Raji (cell line): ENCODE results near the gene CFAP70.
A peak's percentile ranks its signal among the peaks of the same experiment; 100 is the strongest.

Experiments used
- POLR2A ChIP-seq: IDR thresholded peaks from 2 replicates; pipeline ENCODE4 v1.6.1; 2011; ENCODE audit warnings: low read depth, low read length, control low read depth; ENCODE audit not compliant: insufficient read depth

Gene CFAP70

DNA sequence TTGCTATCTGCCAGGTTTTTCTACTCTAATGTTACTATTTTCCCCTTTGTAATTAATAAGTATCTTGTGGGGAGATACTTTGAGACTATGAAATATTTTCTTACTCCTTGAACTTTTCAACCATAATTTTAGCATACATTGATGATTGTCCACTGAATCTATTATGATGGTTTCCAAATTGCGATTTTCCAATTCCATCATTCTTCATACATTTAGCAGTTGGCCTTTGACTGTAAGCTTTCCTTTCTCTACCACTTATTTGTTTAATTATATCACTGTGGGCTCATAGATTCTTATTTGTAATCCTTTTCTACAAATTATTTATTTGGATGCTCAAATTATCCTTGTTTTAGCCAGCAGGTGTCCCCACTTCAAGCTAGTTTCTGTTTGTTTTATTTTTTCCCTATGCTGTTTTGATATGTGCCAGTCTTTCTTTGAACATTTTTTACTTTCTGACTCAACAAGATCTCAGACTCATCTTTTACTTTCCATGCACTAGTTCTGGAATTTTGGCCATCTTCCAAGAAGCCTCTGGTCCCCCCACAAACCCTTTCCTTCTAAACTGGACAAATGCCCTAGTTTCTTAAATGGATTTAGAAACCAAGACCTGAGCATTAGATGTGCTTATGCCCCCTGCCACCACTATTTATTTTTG is 94.8 kb downstream of the CFAP70 start:
- no peak for TF ChIP-seq POLR2A

DNA sequence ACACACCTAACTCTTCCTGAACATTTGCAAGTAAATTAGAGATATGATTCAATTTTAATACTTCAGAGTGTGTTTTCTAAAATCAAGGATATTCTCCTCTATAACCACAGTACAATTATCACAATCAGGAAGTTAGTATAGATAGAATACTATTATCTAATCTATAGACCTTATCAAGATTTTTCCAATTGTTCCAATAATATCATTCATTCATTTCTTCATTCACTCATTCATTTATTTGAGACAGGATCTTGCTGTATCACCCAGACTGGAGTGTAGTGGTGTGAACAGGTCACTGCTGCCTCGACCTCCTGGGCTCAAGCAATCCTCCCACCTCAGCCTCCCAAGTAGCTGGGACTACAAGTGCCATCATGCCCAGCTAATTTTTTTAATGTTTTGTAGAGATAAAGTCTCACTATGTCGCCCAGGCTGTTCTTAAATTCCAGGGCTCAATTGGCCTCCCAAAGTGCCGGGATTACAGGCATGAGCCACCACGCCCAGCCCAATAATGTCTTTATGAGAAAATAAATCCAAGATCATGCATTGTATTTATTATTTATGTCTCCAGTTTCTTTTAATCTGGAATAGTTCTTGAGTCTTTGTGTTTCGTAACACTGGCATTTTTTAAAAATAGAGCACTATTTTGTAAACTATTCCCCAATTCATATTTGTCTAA is 95.6 kb downstream of the CFAP70 start:
- no peak for TF ChIP-seq POLR2A

DNA sequence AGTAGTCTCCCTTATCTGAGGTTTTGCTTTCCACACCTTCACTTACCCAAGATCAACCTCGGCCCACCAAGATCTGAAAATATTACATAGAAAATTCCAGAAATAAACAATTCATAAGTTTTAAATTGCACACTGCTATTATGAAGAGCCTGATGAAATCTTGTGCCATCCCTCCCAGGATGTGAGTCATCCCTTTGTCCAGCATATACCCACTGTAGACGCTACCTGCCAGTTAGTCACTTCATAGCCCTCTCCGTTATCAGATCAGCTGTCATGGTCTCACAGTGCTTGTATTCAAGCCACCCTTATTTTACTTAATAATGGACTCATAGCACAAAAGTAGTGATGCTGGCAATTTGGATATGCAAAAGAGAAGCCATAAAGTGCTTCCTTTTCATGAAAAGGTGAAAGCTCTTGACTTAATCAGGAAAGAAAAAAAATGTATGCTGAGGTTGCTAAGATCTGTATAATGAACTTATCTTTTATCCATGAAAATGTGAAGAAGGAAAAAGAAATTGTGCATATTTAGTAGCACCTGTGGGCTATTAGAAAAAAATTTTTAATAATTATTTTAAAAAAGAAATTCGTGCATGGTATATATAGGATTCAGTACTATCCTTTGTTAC is 96.4 kb downstream of the CFAP70 start:
- TF ChIP-seq POLR2A: no peak

DNA sequence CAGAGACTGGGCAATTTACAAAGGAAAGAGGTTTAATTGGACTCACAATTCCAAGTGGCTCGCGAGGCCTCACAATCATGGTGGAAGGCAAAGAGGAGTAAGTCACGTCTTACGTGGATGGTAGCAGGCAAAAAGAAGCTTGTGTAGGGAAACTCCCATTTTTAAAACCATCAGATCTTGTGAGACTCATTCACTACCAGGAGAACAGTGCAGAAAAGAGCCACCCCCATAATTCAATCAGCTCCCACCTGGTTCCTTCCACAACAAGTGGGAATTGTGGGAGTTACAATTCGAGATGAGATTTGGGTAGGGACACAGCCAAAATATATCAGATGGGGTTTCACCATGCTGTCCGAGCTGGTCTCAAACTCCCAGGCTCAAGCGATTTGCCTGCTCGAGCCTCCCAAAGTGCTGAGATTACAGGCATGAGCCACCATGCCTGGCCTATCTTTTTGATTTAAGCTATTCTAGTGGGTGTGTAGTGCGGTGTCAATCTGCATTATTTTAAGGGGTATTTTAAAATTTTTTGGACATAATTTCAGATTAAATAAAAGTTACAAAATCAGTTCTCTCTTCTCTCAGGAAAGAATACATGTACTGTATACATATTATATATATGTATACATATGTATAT is 97.2 kb downstream of the CFAP70 start:
- TF ChIP-seq POLR2A: no peak

DNA sequence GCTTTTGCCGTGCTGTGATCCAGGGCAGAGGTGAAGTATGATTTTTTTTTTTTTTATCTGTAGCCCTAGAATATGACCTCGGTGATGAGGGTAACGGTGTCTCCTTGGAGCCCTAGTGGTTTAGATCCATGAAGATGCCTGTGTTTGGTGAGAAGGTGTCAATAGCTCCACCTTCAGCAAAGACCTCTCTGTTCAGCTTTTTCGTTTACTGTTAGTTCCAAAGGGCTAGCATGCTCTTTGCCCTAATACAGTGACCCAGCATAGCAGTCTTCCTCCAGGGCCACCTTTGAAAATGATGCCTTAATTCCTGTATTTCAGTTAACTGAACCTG is 105.5 kb downstream of the CFAP70 start:
- no peak for TF ChIP-seq POLR2A

DNA sequence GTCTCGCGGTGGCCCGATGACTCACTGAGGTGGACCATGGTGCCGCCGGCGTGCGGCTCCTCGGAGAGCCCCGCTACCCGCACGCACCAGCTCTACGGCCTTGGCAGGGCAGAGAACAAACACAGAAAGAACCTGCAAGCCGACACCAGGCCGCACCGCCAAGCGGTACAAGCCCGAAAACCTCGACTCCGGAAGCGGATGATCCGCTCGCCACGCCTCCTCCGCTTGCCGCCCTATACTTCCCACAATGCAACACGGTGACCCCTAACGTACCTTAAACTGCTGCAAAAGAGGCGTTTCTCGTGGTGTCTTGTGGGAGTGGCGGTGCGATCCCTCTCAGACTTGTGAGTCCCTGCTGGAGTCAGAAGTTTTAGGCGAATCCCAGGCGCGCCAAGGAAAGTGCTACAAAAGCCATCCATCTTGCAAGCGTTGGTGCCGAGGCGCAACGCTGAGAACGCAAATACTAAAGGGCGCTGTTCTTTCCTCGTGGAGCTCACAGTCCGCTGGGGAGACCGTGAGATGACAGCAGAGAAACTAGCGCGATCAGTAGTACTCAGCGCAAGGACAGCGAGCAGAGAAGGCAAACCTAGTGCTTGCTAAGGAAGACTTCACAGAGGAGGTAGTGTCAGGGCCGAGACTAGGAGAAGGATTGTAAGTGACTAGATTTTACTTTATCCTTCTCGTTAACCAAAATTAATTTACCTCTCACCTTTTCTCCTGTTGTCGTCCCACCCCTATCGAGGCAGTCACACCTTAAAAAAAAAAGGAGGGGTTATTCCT is 106.0 kb downstream of the CFAP70 start, which contains the start of gene MRPS16:
TSS of gene MRPS16 (minus strand) at position 200 of the 780 bp plus-strand sequence. CDS start at position 38, 162 bp downstream.
- peak; percentile 97 for TF ChIP-seq POLR2A

DNA sequence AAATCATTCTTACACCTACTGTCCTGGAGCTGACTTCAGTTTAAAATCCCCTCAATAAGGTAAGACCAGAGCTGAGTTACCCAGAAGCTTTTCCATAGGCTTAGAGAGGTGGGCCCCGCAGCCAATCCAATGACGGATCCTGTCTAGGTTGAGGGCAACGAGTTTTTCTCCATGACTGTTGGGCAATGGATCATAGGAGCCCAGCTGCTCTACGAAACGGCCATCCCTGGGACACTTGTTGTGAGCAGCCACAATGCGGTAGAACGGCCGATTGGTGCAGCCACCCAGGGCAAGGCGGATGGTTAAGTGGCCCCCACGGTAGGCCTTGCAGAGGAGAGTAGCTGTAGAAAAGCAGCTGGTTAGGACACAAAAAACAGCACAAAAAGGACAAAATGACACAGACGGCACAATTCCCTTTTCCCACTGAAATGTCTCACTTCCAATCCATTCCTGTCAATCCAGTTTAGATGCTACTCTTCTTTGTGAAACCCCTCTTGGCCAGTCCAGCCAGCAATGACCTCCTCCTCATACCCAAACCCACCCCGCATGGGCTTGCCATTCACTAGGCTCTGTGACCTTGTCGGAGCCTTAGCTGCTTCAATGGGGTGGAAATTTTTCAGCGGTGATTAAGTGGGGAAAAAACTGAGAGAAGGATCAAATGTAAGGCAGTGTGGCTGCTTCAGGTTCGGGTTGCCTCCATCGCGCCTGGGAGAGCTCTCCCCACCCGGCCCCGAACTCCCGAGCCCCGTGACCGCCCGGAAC is 106.8 kb downstream of the CFAP70 start:
- no peak for TF ChIP-seq POLR2A

DNA sequence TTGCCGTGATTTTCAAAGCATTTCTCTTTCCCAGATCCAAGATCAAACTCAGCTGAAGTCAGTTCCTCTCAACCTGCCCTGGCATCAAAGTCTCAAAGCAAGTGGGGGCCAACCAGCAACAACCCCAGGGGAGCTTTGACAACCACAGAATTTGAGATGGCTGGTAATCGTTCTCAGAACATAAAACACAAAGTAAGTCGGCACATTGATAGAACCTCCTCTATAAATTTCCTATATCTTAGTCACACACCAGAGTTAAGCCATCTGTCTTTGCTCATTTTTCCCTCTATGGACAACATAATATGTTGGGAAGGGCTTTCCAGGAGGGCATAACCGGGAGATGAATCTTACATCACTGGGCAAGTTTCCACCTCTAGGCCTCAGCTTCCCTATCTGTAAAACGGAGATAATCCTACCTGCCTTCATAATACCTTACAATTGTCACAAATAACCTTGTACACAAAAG is 110.4 kb downstream of the CFAP70 start:
- TF ChIP-seq POLR2A: no peak

DNA sequence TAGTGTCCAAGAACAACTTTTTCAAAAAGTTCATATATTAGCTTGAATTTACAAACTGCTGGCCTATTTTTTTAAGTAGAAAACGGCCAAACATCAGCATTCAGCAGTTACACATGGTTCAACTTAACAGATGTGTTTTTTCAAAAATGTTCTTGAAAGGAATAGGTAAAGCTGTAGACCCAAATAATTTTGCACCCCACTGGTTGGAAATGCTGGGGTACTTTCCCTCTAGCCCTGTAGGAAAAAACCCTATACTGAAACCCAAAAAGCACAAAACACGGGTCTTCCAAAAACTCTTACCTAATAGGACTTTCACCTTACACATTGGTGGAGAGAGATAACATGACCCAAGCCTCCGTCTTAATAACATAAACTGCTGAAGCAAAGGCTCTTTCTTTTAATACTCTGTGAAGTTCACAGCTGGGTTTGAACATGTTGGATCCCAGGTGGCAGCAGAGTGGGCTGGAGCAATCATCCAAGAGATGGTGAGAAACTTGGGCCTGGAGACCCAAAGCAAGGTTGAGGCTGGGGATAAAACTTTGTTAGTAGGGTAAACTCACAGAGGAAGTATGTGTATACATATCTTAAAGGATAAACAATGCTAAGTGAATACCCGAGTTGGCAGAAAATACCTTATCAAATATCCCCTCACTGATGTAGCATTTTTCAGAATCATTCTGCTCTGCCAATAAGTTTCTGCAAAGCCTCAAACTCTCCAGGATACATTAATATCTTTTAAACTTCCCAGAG is 111.0 kb downstream of the CFAP70 start:
- no peak for TF ChIP-seq POLR2A

DNA sequence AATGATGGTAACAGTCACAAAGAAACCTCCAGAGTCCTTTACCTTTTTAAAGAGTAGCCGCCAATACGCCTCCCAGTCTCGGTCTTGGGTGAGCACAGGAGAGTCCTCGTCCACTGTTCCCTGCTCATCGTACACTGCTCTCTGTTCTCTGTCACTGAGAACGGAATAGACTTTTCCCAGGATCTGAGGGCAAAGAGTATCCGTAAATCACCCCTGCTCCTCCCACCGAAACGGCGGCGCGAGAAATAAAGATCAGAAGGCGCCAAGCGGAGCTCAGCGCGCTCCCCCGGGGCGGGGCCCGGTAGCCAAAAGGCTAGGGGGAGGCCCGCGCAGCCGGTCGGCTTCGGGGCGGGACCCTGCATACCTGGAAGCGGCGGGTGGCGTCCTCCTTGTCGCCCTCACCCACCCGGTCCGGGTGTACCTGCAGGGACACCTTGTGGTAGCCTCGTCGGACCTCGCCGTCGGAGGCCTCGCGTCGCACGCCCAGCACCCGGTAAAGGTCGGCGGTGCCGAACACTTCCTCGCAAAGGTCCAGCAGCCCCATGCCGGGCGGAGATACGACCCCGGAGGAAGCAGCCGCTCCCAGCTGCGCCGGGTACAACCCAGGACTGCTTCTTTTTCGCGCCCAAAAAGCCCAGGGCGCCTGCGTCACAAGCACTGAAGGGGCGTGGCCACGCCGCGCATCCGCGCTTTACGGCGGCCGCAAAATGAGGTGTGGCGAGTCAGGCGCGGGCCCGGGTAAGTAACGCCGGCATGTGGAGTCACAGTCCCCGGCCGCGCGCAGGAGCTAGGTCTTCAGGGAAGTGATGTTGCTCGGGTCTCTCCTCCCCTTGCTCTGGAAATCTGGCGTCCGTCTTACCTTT is 111.8 kb downstream of the CFAP70 start, which contains the start of gene DNAJC9:
TSS of gene DNAJC9 (minus strand) at position 610 of the 863 bp plus-strand sequence. CDS start at position 544, 66 bp downstream.
- peak; percentile 98 for TF ChIP-seq POLR2A

DNA sequence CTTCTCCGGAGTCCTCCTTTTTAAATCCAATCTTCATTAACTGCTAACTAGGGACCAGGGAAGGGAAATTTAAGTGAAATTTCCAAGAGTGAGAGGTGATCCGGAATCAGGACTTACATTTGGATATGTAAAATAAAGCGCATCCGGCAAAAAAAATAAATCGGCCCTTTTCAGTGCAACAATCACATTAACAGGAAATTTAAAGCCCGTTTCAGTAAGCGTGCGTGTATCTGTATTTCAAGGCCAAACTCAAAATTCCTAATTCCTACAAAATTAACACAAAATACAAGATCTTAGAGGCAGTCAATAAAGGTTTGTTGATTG is 112.4 kb downstream of the CFAP70 start:
- TF ChIP-seq POLR2A: no peak

DNA sequence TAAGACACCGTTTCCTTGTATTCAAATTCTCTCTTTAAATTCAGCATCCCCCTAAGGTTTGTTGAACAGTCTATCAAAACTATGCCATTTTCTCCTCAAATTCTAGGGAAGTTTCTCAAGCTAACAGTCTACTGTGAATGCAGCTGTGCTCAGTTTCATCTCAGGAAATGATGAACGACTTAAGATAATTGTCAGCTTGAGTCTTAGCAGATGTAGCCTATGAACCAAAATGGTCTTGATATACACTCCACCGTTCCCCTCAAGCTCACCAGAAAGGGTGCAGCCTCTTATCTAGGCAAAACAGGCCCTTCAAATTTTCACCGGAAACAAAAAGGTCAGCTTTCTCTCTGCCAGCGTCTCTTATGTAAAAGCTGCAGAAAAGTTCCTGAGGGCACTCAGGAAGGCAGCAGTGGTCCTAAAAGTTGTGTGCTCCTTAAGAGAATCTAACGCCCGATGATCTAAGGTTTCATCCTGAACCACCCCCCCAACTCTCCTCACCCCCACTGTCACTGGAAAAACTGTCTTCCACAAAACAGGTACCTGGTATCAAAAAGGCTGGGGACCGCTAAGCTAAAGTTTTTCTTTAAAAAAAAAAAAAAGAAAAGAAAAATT is 113.7 kb downstream of the CFAP70 start:
- TF ChIP-seq POLR2A: no peak
